H1 (cell line): ENCODE data around the gene SMLR1. TPM values are rescaled to one million over a fixed set of nuclear protein-coding genes. Genes with fewer than 3 reads are reported as not detected.

Source experiments
- CTCF ChIA-PET: fragments of 300-600 bp; sonication (Branson Sonifier 250); formaldehyde crosslinking; loops from one replicate; lab custom pipeline; 2021; ENCODE audit not compliant: partially characterized antibody; lab: Charles Lee
- POLR2A ChIA-PET: fragments of 300-600 bp; sonication (Branson Sonifier 250); formaldehyde crosslinking; loops from one replicate; lab custom pipeline; 2021; ENCODE audit warnings: inconsistent platforms; ENCODE audit not compliant: partially characterized antibody; lab: Charles Lee
- DNase-seq, 2 experiments: peaks; one replicate each; pipeline versions ENCODE4 v3.0.0 to v3.0.0-alpha.2; 2010 to 2022; ENCODE audit warnings: low spot score in 2 of 2, low read depth in 1 of 2, mixed read lengths in 1 of 2
- FAIRE-seq: peaks from 2 replicates; lab custom pipeline; 2011; peaks lifted over from hg19 to GRCh38; lab: Jason Lieb, UNC
- H2AFZ ChIP-seq: 2 replicates; pipeline ENCODE4 v1.8.1; 2012; ENCODE audit warnings: low read length, inconsistent platforms
- H2AK5ac ChIP-seq: 2 replicates; pipeline ENCODE4 v1.6.1; 2013; ENCODE audit warnings: low read depth, low read length
- H2BK120ac ChIP-seq: replicated peaks from 2 replicates; pipeline ENCODE3; 2013; ENCODE audit warnings: low read depth, low read length, inconsistent platforms
- H2BK12ac ChIP-seq: 2 replicates; pipeline ENCODE4 v1.6.1; 2013; ENCODE audit warnings: low read depth, low read length
- H2BK15ac ChIP-seq: 2 replicates; pipeline ENCODE4 v1.6.1; 2013; ENCODE audit warnings: low read length
- H2BK20ac ChIP-seq: 2 replicates; pipeline ENCODE4 v1.6.1; 2013; ENCODE audit warnings: low read length
- H2BK5ac ChIP-seq: 2 replicates; pipeline ENCODE4 v1.6.1; 2013; ENCODE audit warnings: low read depth, low read length
- H3K14ac ChIP-seq: 2 replicates; pipeline ENCODE4 v1.6.1; 2013; ENCODE audit warnings: inconsistent platforms; ENCODE audit not compliant: insufficient read length
- H3K18ac ChIP-seq: 2 replicates; pipeline ENCODE4 v1.6.1; 2013; ENCODE audit warnings: low read length; ENCODE audit errors: extremely low read depth
- H3K23ac ChIP-seq: 2 replicates; pipeline ENCODE4 v1.6.1; 2013; ENCODE audit warnings: inconsistent platforms; ENCODE audit not compliant: insufficient read length
- H3K23me2 ChIP-seq: 2 replicates; pipeline ENCODE4 v1.6.1; 2013; ENCODE audit warnings: low read depth, low read length
- H3K27ac ChIP-seq: 2 replicates; pipeline ENCODE4 v1.6.1; 2011; ENCODE audit warnings: low read depth, low read length, inconsistent platforms
- H3K27me3 ChIP-seq, 4 experiments: replicated peaks in 1 of 4; 1 replicate in 1 of 4; 2 replicates in 3 of 4; pipeline versions ENCODE4 v1.6.1 to v1.8.1; 2011 to 2013; ENCODE audit warnings: low read length in 3 of 4, mild to moderate bottlenecking in 3 of 4, inconsistent platforms in 2 of 4, mixed read lengths in 2 of 4, moderate library complexity in 1 of 4; ENCODE audit not compliant: control insufficient read depth in 3 of 4, insufficient read depth in 3 of 4; ENCODE audit errors: extremely low read depth in 1 of 4
- H3K36me3 ChIP-seq, 4 experiments: 2 replicates each; pipeline versions ENCODE4 v1.6.1 to v1.8.1; 2011 to 2013; ENCODE audit warnings: mild to moderate bottlenecking in 4 of 4, low read length in 3 of 4, moderate library complexity in 2 of 4, control low read depth in 1 of 4, inconsistent platforms in 1 of 4; ENCODE audit not compliant: insufficient read depth in 4 of 4, control insufficient read depth in 2 of 4
- H3K4ac ChIP-seq: replicated peaks from 2 replicates; pipeline ENCODE3; 2013; ENCODE audit warnings: low read length, low read depth, mixed read lengths, inconsistent platforms; ENCODE audit not compliant: insufficient read length
- H3K4me1 ChIP-seq, 4 experiments: replicated peaks in 1 of 4; 1 replicate in 1 of 4; 2 replicates in 3 of 4; pipeline versions ENCODE4 v1.6.1 to v1.8.1; 2011 to 2013; ENCODE audit warnings: low read length in 3 of 4, inconsistent platforms in 2 of 4, mixed read lengths in 1 of 4; ENCODE audit not compliant: insufficient read depth in 4 of 4, control insufficient read depth in 3 of 4
- H3K4me2 ChIP-seq, 2 experiments: 2 replicates each; pipeline versions ENCODE4 v1.6.1 to v1.8.1; 2011 to 2013; ENCODE audit warnings: low read depth in 2 of 2, low read length in 2 of 2, control low read depth in 1 of 2, inconsistent platforms in 1 of 2, mild to moderate bottlenecking in 1 of 2; ENCODE audit not compliant: insufficient read depth in 1 of 2
- H3K4me3 ChIP-seq, 4 experiments: fragments of 200-600, 300-600 bp in 1 of 4; sonication (generic), shearing (Covaris generic), sonication (Bioruptor Twin) in 1 of 4; 2 replicates each; pipeline versions ENCODE4 v1.5.1 to v1.8.1; 2011 to 2016; ENCODE audit warnings: low read length in 4 of 4, low read depth in 3 of 4, control low read depth in 2 of 4, inconsistent platforms in 2 of 4, mild to moderate bottlenecking in 2 of 4, mixed read lengths in 1 of 4, moderate library complexity in 1 of 4; ENCODE audit not compliant: insufficient read depth in 2 of 4; ENCODE audit errors: extremely low read depth in 1 of 4
- H3K56ac ChIP-seq: replicated peaks from 2 replicates; pipeline ENCODE3; 2013; ENCODE audit warnings: low read depth, mild to moderate bottlenecking, mixed read lengths, low read length, inconsistent platforms; ENCODE audit not compliant: insufficient read length
- H3K79me1 ChIP-seq: 2 replicates; pipeline ENCODE4 v1.6.1; 2013; ENCODE audit warnings: low read depth, low read length, control low read depth
- H3K79me2 ChIP-seq, 2 experiments: 2 replicates each; pipeline versions ENCODE4 v1.6.1 to v1.8.1; 2012 to 2013; ENCODE audit warnings: low read length in 2 of 2, mild to moderate bottlenecking in 2 of 2, inconsistent platforms in 1 of 2; ENCODE audit not compliant: insufficient read depth in 2 of 2, control insufficient read depth in 1 of 2
- H3K9ac ChIP-seq, 4 experiments: replicated peaks in 1 of 4; 1 replicate in 1 of 4; 2 replicates in 3 of 4; pipeline versions ENCODE4 v1.6.1 to v1.8.1; 2011 to 2013; ENCODE audit warnings: low read depth in 3 of 4, low read length in 3 of 4, control low read depth in 2 of 4, mild to moderate bottlenecking in 2 of 4, moderate library complexity in 2 of 4, inconsistent platforms in 1 of 4; ENCODE audit errors: extremely low read depth in 1 of 4
- H3K9me3 ChIP-seq, 2 experiments: 2 replicates each; pipeline versions ENCODE4 v1.6.1 to v1.8.1; 2012 to 2013; ENCODE audit warnings: mild to moderate bottlenecking in 2 of 2, moderate library complexity in 2 of 2, control low read depth in 1 of 2, inconsistent platforms in 1 of 2, low read depth in 1 of 2, low read length in 1 of 2, mixed read lengths in 1 of 2; ENCODE audit not compliant: insufficient read depth in 2 of 2
- H4K20me1 ChIP-seq, 2 experiments: replicated peaks in 1 of 2; 2 replicates each; pipeline versions ENCODE3 to v1.8.1; 2011 to 2013; ENCODE audit warnings: inconsistent platforms in 2 of 2, low read length in 2 of 2, mild to moderate bottlenecking in 1 of 2; ENCODE audit not compliant: insufficient read depth in 2 of 2, control insufficient read depth in 1 of 2
- H4K5ac ChIP-seq: 2 replicates; pipeline ENCODE4 v1.6.1; 2013; ENCODE audit warnings: low read length, low read depth, mixed read lengths, inconsistent platforms; ENCODE audit not compliant: insufficient read length
- H4K8ac ChIP-seq: 2 replicates; pipeline ENCODE4 v1.8.0; 2013; ENCODE audit warnings: mild to moderate bottlenecking, moderate library complexity, low read length, inconsistent platforms; ENCODE audit not compliant: insufficient read depth; ENCODE audit errors: extremely low read depth
- H4K91ac ChIP-seq: replicated peaks from 2 replicates; pipeline ENCODE3; 2013; ENCODE audit warnings: low read length, mixed read lengths, inconsistent platforms; ENCODE audit not compliant: insufficient read length
- CBX5 ChIP-seq: fragments of 300-800, 300-1000 bp; sonication (generic); IDR thresholded peaks from 2 replicates; pipeline ENCODE4 v1.7.1; 2016; ENCODE audit warnings: antibody characterized with exemption, low read length, low read depth
- CHD1 ChIP-seq: IDR thresholded peaks from 2 replicates; pipeline ENCODE4 v1.6.1; 2012; ENCODE audit warnings: low read depth, low read length, improper control_type of control experiment
- EP300 ChIP-seq, 2 experiments: IDR thresholded peaks; 1 replicate in 1 of 2; 2 replicates in 1 of 2; pipeline ENCODE4 v1.6.1; 2011 to 2012; ENCODE audit warnings: low read depth in 2 of 2, low read length in 2 of 2, mild to moderate bottlenecking in 2 of 2, borderline replicate concordance in 1 of 2, inconsistent platforms in 1 of 2, moderate library complexity in 1 of 2
- EZH2 ChIP-seq: fragments of 200-600 bp; sonication (generic); IDR thresholded peaks from 2 replicates; pipeline ENCODE4 v1.7.1; 2012; ENCODE audit warnings: low read depth, mild to moderate bottlenecking, moderate library complexity, low read length, inconsistent platforms; ENCODE audit not compliant: severe bottlenecking
- MAFK ChIP-seq: IDR thresholded peaks from 2 replicates; pipeline ENCODE4 v1.6.1; 2012; ENCODE audit warnings: low read depth, mild to moderate bottlenecking, improper control_type of control experiment, low read length
- RAD21 ChIP-seq, 2 experiments: IDR thresholded peaks in 1 of 2; conservative IDR thresholded peaks in 1 of 2; 2 replicates each; pipeline ENCODE4 v1.6.1; 2011; ENCODE audit warnings: low read depth in 2 of 2, low read length in 2 of 2, improper control_type of control experiment in 1 of 2, inconsistent platforms in 1 of 2, mild to moderate bottlenecking in 1 of 2, moderate library complexity in 1 of 2
- RXRA ChIP-seq: IDR thresholded peaks from 2 replicates; pipeline ENCODE4 v1.6.1; 2011; ENCODE audit warnings: low read depth, mild to moderate bottlenecking, low read length, moderate library complexity; ENCODE audit not compliant: insufficient read depth
- TCF12 ChIP-seq: IDR thresholded peaks from 2 replicates; pipeline ENCODE4 v1.6.1; 2011; ENCODE audit warnings: low read depth, mild to moderate bottlenecking, low read length
- TEAD4 ChIP-seq: IDR thresholded peaks from 2 replicates; pipeline ENCODE4 v1.6.1; 2012; ENCODE audit warnings: low read depth, low read length, inconsistent platforms, mixed read lengths
- ZNF274 ChIP-seq: IDR thresholded peaks from 2 replicates; pipeline ENCODE4 v1.7.0; 2012; ENCODE audit warnings: low read length, borderline replicate concordance; ENCODE audit errors: extremely low read depth
- WGBS, 2 experiments: shearing (Covaris generic) in 1 of 2; methylation state at CpG; one replicate each; pipeline versions ENCODE4 v1.1.6 to v1.1.7; 2013 to 2015; ENCODE audit warnings: low lambda C conversion rate in 2 of 2, mixed read lengths in 2 of 2, inconsistent platforms in 1 of 2, low coverage in 1 of 2, missing lambda C conversion rate in 1 of 2; ENCODE audit not compliant: insufficient replicate concordance in 2 of 2, insufficient coverage in 1 of 2, insufficient read length in 1 of 2; ENCODE audit errors: extremely low coverage in 1 of 2, missing lambda C conversion rate in 1 of 2; 5-methylcytosine and 5-hydroxymethylcytosine counted together
- polyA plus RNA-seq, 7 experiments: library from polyadenylated mRNA; depleted of rRNA in 3 of 7; stranded (reverse) in 5 of 7; unstranded in 2 of 7; fragments of >200 nt in 5 of 7; fragments of 200-250 nt in 2 of 7; gene quantifications; 1 replicate in 5 of 7; 2 replicates in 1 of 7; 4 replicates in 1 of 7; pipeline versions ENCODE4 v1.2.1 to v1.2.3, GENCODE V29; 2011 to 2013; ENCODE audit warnings: missing spikeins in 2 of 7, mixed read lengths in 2 of 7
- total RNA-seq: library from RNA; stranded (reverse); fragmentation: NEBNext Ultra II Directional; extraction: Animal tissue kit (Norgen Biotek cat#: 25700); gene quantifications from 2 replicates; pipeline ENCODE4 v1.2.1, GENCODE V29; 2021
- TF ChIP-seq, protein P1 (sequence below): IDR thresholded peaks from 2 replicates; pipeline ENCODE4 v1.6.1; 2012; ENCODE audit warnings: inconsistent platforms
- TF ChIP-seq, protein P2 (sequence below): IDR thresholded peaks from 2 replicates; pipeline ENCODE4 v1.6.1; 2011; ENCODE audit warnings: low read length, improper control_type of control experiment

Gene SMLR1
- total and polyA plus RNA-seq, 2 of the 8 experiments (the other 6 are each of a cell fraction or from before 2014, with no cell fraction given): not detected

DNA sequence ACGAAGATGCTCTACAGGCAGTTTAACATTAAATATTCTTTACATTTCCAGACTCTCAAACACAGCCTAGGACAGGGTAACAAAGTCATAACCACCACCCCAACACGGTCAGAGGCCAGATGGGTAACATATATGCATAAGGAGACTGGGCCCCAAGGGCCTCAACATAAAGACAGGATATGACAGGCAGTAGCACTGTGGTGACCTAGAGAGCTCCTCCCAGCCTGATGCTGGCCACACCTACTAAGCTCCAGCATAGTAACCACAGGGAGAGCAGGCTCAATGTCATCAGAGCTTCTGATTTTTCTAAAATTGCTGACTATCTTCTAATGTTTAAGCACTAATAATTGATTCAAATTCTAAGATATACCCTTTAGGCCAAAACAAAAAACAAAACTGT lies 21.7 kb downstream of the SMLR1 start:
- H4K20me1 ChIP-seq: no peaks in the 10 kb centered on the region
- no peak for FAIRE-seq
- H3K14ac ChIP-seq: no peak overlapping the region
- H3K79me1 ChIP-seq: no peaks in the 10 kb centered on the region
- H4K8ac ChIP-seq: no peak overlapping the region
- no peak overlapping the region for H3K27ac ChIP-seq
- H3K23ac ChIP-seq: no peak overlapping the region
- no peaks in the 10 kb centered on the region; the same call in 1 of the 2 replicates for H3K23me2 ChIP-seq
- no peak overlapping the region for H2BK5ac ChIP-seq
- no peak overlapping the region for H3K56ac ChIP-seq
- DNase-seq: no peak
- H3K4me1 ChIP-seq: peaks cover 0 to 13% (median 4%) of the 10 kb centered on the region in 4 experiments; a peak in 5 of 7 replicates
- POLR2A ChIA-PET: interaction anchor here (0.7 kb wide), 1 partner anchor 14 kb away, joined by 3 read pairs; no protein-coding TSS in a partner anchor
- no peak overlapping the region for H4K5ac ChIP-seq
- no peaks in the 10 kb centered on the region for H3K27me3 ChIP-seq
- no peak overlapping the region for H2BK15ac ChIP-seq
- H3K9ac ChIP-seq: no peak overlapping the region; a peak in 1 of 7 replicates
- no peaks in the 10 kb centered on the region for H3K9me3 ChIP-seq
- no peak overlapping the region for H3K18ac ChIP-seq
- no peak overlapping the region for H4K91ac ChIP-seq
- H2AFZ ChIP-seq: no peak overlapping the region
- no peaks in the 10 kb centered on the region for H3K79me2 ChIP-seq
- CTCF ChIA-PET: interaction anchor here (0.6 kb wide), 1 partner anchor 149 kb away, joined by 4 read pairs; no protein-coding TSS in a partner anchor
- H3K4ac ChIP-seq: no peak overlapping the region
- no peak overlapping the region for H2BK120ac ChIP-seq
- no peak overlapping the region for H2BK20ac ChIP-seq
- no peaks in the 10 kb centered on the region; a peak in 2 of 8 replicates for H3K36me3 ChIP-seq
- no peak overlapping the region for H3K4me2 ChIP-seq
- no peak overlapping the region for H3K4me3 ChIP-seq
- H2BK12ac ChIP-seq: no peak overlapping the region
- WGBS, 2 experiments: 84% methylated on average over 2 of the region's 2 CpGs; no CpG with 5 or more reads in 1 of the 2 experiments
- H2AK5ac ChIP-seq: no peak overlapping the region
- TF ChIP-seq, protein P1, sequence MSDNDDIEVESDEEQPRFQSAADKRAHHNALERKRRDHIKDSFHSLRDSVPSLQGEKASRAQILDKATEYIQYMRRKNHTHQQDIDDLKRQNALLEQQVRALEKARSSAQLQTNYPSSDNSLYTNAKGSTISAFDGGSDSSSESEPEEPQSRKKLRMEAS: no peak
- TF ChIP-seq, protein P2, sequence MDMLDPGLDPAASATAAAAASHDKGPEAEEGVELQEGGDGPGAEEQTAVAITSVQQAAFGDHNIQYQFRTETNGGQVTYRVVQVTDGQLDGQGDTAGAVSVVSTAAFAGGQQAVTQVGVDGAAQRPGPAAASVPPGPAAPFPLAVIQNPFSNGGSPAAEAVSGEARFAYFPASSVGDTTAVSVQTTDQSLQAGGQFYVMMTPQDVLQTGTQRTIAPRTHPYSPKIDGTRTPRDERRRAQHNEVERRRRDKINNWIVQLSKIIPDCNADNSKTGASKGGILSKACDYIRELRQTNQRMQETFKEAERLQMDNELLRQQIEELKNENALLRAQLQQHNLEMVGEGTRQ: no peak
- TF ChIP-seq TEAD4 (no peak), RXRA (no peak), MAFK (no peak), RAD21 (IDR thresholded peaks at IDR 0.05 in 1 of 2, conservative IDR thresholded peaks at IDR 0.05 in 1 of 2; ENCODE audit: low read depth in 2 of 2, low read length in 2 of 2) (no peak), TCF12 (no peak), EZH2 (no peak), EP300 (IDR thresholded peaks at IDR 0.05; ENCODE audit: borderline replicate concordance in 1 of 2, low read depth in 2 of 2, low read length in 2 of 2) (no peak), ZNF274 (no peak), CBX5 (no peak), CHD1 (no peak)
